GM19324 (cell line): Measurements from ENCODE around the gene EFHD1.

Experiments
- ATAC-seq: cut with Tn5 transposase; IDR thresholded peaks from one replicate; pipeline ENCODE4 v1.9.1; 2021; ENCODE audit warnings: mild to moderate bottlenecking, moderate library complexity; ENCODE audit not compliant: unreplicated experiment, low FRiP score

EFHD1 gene

GRCh38 chr2:232633413-232634205 is at the start of gene EFHD1:
EFHD1 (plus strand) TSS chr2:232633604; CDS start chr2:232633705, 101 bp downstream.
- no peak for ATAC-seq

- ATAC-seq: no peak
Measured at GRCh38 chr2:232584238-232584637, 49.2 kb upstream of the EFHD1 start.

- no peak for ATAC-seq
Measured at GRCh38 chr2:232586943-232587505, 46.4 kb upstream of the EFHD1 start.

GRCh38 chr2:232587512-232587911 is 45.9 kb upstream of the EFHD1 start:
- no peak for ATAC-seq

- no peak for ATAC-seq
Measured at GRCh38 chr2:232588031-232588430, 45.4 kb upstream of the EFHD1 start.

GRCh38 chr2:232588680-232589585 is 44.5 kb upstream of the EFHD1 start:
- no peak for ATAC-seq

- ATAC-seq: no peak
Measured at GRCh38 chr2:232592772-232593395, 40.5 kb upstream of the EFHD1 start.

- ATAC-seq: no peak
Measured at GRCh38 chr2:232593982-232594381, 39.4 kb upstream of the EFHD1 start.

GRCh38 chr2:232597362-232598079 is 35.9 kb upstream of the EFHD1 start:
- no peak for ATAC-seq

- ATAC-seq: no peak
Measured at GRCh38 chr2:232598293-232598692, 35.1 kb upstream of the EFHD1 start.

GRCh38 chr2:232600053-232600773 is 33.2 kb upstream of the EFHD1 start:
- no peak for ATAC-seq

- ATAC-seq: no peak
Measured at GRCh38 chr2:232603283-232603682, 30.1 kb upstream of the EFHD1 start.

GRCh38 chr2:232604535-232604934 is 28.9 kb upstream of the EFHD1 start:
- no peak for ATAC-seq

GRCh38 chr2:232607011-232607410 is 26.4 kb upstream of the EFHD1 start:
- ATAC-seq: no peak

- no peak for ATAC-seq
Measured at GRCh38 chr2:232609607-232610006, 23.8 kb upstream of the EFHD1 start.

- ATAC-seq: no peak
Measured at GRCh38 chr2:232610081-232610480, 23.3 kb upstream of the EFHD1 start.

- no peak for ATAC-seq
Measured at GRCh38 chr2:232611061-232611460, 22.3 kb upstream of the EFHD1 start.

- no peak for ATAC-seq
Measured at GRCh38 chr2:232611559-232612218, 21.7 kb upstream of the EFHD1 start.
